Retinal pigment epithelial cell (primary cell): ENCODE measurements around the gene MXD4.

Experiments
- DNase-seq: peaks from one replicate; pipeline ENCODE4 v3.0.0-alpha.2; 2010; ENCODE audit warnings: low read depth
- H3K4me3 ChIP-seq: 2 replicates; pipeline ENCODE4 v1.5.1; 2011; ENCODE audit warnings: mild to moderate bottlenecking, low read length, control low read depth, moderate library complexity
- CTCF ChIP-seq: conservative IDR thresholded peaks from 2 replicates; pipeline ENCODE4 v1.5.1; 2011; ENCODE audit warnings: low read depth, low read length, control low read depth, inconsistent platforms

MXD4 gene

GRCh38 chr4:2266821-2267220 is 4.9 kb upstream of the MXD4 start:
- DNase-seq, result no peak

GRCh38 chr4:2266181-2266580 is 4.3 kb upstream of the MXD4 start:
- no peak overlapping the region for H3K4me3 ChIP-seq
- TF ChIP-seq CTCF, result no peak
- DNase-seq, result no peak

More at GRCh38 chr4:2266821-2267220, 4.9 kb upstream of the MXD4 start:
- no peak overlapping the region for H3K4me3 ChIP-seq
- TF ChIP-seq CTCF, result no peak

- TF ChIP-seq CTCF, result peak; percentile 7
- H3K4me3 ChIP-seq, result no peak overlapping the region
- no peak for DNase-seq
Observed at GRCh38 chr4:2265113-2266110, 3.5 kb upstream of the MXD4 start.

- TF ChIP-seq CTCF, result no peak
- H3K4me3 ChIP-seq, result no peak overlapping the region
- DNase-seq, result no peak
Observed at GRCh38 chr4:2264481-2265041, 2.7 kb upstream of the MXD4 start.

GRCh38 chr4:2263926-2264321 is 2.0 kb upstream of the MXD4 start:
- TF ChIP-seq CTCF, result no peak
- H3K4me3 ChIP-seq, result no peak overlapping the region
- DNase-seq, result no peak

GRCh38 chr4:2262944-2263250 is 988 bp upstream of the MXD4 start:
- DNase-seq, result no peak

More at GRCh38 chr4:2262944-2263250, 988 bp upstream of the MXD4 start:
- TF ChIP-seq CTCF, result no peak
- peak overlapping the region; percentile 55 for H3K4me3 ChIP-seq
